ENCODE data around the gene ADAM22.
"Not testable (repeated sequence)": the region's sequence is repeated elsewhere in the genome, so short reads cannot be mapped to it uniquely, and the experiment has no call there.

Gene ADAM22

GRCh38 chr7:88150033-88150432 lies 216.0 kb downstream of the ADAM22 start:
- DNase-seq (ENCODE audit: low read depth): no peak
- no peak overlapping the region for H3K4me3 ChIP-seq (ENCODE audit: low read depth, low read length)
- no peak for TF ChIP-seq CTCF (IDR thresholded peaks at IDR 0.05; ENCODE audit: low read depth, low read length)
- no peak for TF ChIP-seq POLR2A (IDR thresholded peaks at IDR 0.05; ENCODE audit: extremely low read depth, insufficient read length)
- no peak for TF ChIP-seq MAX (IDR thresholded peaks at IDR 0.05; ENCODE audit: low read depth, low read length)
- TF ChIP-seq MYC (IDR thresholded peaks at IDR 0.05; ENCODE audit: low read depth, low read length): no peak

- DNase-seq (ENCODE audit: low read depth): no peak
- TF ChIP-seq MYC (IDR thresholded peaks at IDR 0.05; ENCODE audit: low read depth, low read length) (no peak), CTCF (IDR thresholded peaks at IDR 0.05; ENCODE audit: low read depth, low read length) (no peak), MAX (IDR thresholded peaks at IDR 0.05; ENCODE audit: low read depth, low read length) (no peak), POLR2A (IDR thresholded peaks at IDR 0.05; ENCODE audit: extremely low read depth, insufficient read length) (no peak)
Observed at GRCh38 chr7:88151119-88151790, 217.2 kb downstream of the ADAM22 start.

GRCh38 chr7:88153378-88153777 lies 219.3 kb downstream of the ADAM22 start:
- TF ChIP-seq MYC (IDR thresholded peaks at IDR 0.05; ENCODE audit: low read depth, low read length) (no peak), MAX (IDR thresholded peaks at IDR 0.05; ENCODE audit: low read depth, low read length) (no peak), POLR2A (IDR thresholded peaks at IDR 0.05; ENCODE audit: extremely low read depth, insufficient read length) (no peak), CTCF (IDR thresholded peaks at IDR 0.05; ENCODE audit: low read depth, low read length) (no peak)
- no peak for DNase-seq (ENCODE audit: low read depth)
- no peak overlapping the region for H3K4me3 ChIP-seq (ENCODE audit: low read depth, low read length)

More at GRCh38 chr7:88151119-88151790, 217.2 kb downstream of the ADAM22 start:
- no peak overlapping the region for H3K4me3 ChIP-seq (ENCODE audit: low read depth, low read length)

- no peak for TF ChIP-seq POLR2A (IDR thresholded peaks at IDR 0.05; ENCODE audit: extremely low read depth, insufficient read length)
- TF ChIP-seq MAX (IDR thresholded peaks at IDR 0.05; ENCODE audit: low read depth, low read length): no peak
- TF ChIP-seq CTCF (IDR thresholded peaks at IDR 0.05; ENCODE audit: low read depth, low read length): no peak
- TF ChIP-seq MYC (IDR thresholded peaks at IDR 0.05; ENCODE audit: low read depth, low read length): no peak
- H3K4me3 ChIP-seq (ENCODE audit: low read depth, low read length): no peak overlapping the region
- DNase-seq (ENCODE audit: low read depth): no peak
Observed at GRCh38 chr7:88155756-88156155, 221.7 kb downstream of the ADAM22 start.

GRCh38 chr7:88156356-88156755 lies 222.3 kb downstream of the ADAM22 start:
- no peak overlapping the region for H3K4me3 ChIP-seq (ENCODE audit: low read depth, low read length)
- TF ChIP-seq MYC (IDR thresholded peaks at IDR 0.05; ENCODE audit: low read depth, low read length): no peak
- no peak for TF ChIP-seq CTCF (IDR thresholded peaks at IDR 0.05; ENCODE audit: low read depth, low read length)
- no peak for TF ChIP-seq MAX (IDR thresholded peaks at IDR 0.05; ENCODE audit: low read depth, low read length)
- TF ChIP-seq POLR2A (IDR thresholded peaks at IDR 0.05; ENCODE audit: extremely low read depth, insufficient read length): no peak
- DNase-seq (ENCODE audit: low read depth): no peak

GRCh38 chr7:88159741-88160140 lies 225.7 kb downstream of the ADAM22 start:
- not testable (repeated sequence) for H3K4me3 ChIP-seq (ENCODE audit: low read depth, low read length); DNase-seq (ENCODE audit: low read depth)

Data from NB4 (cell line).